PC-3 (cell line): ENCODE measurements around the gene PPP6R2.

Experiments used
- EZH2 ChIP-seq: fragments of 300-600 bp; sonication (generic); IDR thresholded peaks from one replicate; pipeline ENCODE4 v1.6.1; 2017; ENCODE audit warnings: antibody characterized with exemption, mild to moderate bottlenecking, low read length; ENCODE audit not compliant: unreplicated experiment
- TF ChIP-seq, protein P1 (sequence below): fragments of 300-600 bp; sonication (generic); conservative IDR thresholded peaks from 2 replicates; pipeline ENCODE4 v1.5.1; 2017; ENCODE audit warnings: antibody characterized with exemption, low read depth, mild to moderate bottlenecking, low read length

DNA sequence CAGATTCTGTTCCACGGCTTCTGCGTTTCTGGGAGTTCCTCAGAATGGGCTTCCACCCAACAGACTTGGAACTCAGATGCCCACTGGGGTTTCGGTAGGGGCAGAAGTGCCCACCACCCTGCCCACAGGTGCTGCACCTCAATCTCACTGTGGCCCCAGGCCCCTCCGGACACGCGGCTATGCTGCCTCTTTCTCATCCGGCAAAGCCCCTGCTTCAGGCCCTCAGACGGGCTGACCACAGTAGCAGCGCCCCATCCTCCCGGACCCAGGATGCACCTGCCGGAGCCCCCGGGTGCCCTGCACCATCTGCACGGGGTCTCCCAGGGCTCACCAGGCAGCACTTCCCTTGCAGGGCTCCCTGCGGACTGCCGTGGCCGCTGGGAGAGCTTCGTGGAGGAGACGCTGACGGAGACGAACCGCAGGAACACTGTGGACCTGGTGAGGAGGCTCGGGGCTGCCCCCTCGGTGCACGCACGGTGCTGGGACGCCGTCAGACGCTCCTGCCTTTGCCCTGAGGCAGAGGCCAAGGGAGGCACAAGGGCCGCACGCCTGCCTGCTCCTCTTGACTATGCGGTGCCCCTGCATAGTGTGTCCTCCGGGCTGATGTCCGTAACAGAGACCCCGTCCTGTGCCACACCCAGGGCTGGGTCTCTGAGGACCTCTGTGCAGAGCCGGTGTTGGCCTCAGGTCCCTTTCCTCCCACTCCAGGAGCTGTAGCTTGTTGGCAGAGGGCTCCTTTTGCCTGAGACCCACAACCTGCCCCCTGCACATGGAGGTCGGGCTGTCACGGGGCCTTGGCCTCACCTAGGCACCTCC lies 93.1 kb downstream of the PPP6R2 start:
- TF ChIP-seq, protein P1, sequence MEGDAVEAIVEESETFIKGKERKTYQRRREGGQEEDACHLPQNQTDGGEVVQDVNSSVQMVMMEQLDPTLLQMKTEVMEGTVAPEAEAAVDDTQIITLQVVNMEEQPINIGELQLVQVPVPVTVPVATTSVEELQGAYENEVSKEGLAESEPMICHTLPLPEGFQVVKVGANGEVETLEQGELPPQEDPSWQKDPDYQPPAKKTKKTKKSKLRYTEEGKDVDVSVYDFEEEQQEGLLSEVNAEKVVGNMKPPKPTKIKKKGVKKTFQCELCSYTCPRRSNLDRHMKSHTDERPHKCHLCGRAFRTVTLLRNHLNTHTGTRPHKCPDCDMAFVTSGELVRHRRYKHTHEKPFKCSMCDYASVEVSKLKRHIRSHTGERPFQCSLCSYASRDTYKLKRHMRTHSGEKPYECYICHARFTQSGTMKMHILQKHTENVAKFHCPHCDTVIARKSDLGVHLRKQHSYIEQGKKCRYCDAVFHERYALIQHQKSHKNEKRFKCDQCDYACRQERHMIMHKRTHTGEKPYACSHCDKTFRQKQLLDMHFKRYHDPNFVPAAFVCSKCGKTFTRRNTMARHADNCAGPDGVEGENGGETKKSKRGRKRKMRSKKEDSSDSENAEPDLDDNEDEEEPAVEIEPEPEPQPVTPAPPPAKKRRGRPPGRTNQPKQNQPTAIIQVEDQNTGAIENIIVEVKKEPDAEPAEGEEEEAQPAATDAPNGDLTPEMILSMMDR = no peak
- TF ChIP-seq EZH2 = no peak
